ENCODE data around the gene HMGCS1.

DNA sequence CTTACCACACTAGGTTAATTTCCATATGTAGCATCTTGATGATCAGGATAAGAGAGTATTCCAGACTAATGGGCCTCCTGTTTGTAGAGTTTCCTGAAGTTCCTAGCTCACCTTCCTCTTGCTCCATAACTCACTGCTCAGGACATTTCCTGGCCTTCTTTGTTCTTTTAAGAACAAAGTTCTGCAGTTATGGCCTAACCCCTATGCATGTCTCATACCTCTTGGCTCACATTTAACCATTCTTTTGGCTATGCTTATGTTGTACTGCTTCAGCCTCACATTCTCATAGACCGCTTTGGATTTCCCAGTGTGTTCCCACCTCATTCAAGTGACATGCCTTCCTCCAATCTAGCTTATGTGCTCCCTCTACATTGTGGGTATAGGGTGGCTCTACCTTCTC, 40.5 kb upstream of the HMGCS1 start:
- TF ChIP-seq, protein P1, sequence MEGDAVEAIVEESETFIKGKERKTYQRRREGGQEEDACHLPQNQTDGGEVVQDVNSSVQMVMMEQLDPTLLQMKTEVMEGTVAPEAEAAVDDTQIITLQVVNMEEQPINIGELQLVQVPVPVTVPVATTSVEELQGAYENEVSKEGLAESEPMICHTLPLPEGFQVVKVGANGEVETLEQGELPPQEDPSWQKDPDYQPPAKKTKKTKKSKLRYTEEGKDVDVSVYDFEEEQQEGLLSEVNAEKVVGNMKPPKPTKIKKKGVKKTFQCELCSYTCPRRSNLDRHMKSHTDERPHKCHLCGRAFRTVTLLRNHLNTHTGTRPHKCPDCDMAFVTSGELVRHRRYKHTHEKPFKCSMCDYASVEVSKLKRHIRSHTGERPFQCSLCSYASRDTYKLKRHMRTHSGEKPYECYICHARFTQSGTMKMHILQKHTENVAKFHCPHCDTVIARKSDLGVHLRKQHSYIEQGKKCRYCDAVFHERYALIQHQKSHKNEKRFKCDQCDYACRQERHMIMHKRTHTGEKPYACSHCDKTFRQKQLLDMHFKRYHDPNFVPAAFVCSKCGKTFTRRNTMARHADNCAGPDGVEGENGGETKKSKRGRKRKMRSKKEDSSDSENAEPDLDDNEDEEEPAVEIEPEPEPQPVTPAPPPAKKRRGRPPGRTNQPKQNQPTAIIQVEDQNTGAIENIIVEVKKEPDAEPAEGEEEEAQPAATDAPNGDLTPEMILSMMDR (IDR thresholded peaks at IDR 0.05) = no peak
- no peak for TF ChIP-seq POLR2A (IDR thresholded peaks at IDR 0.05)
